A673 (cell line): ENCODE measurements around the gene SEBOX. TPM values are rescaled to one million over a fixed set of nuclear protein-coding genes. Genes with fewer than 3 reads are reported as not detected.

Source experiments
- BruUV-seq: library from RNA; stranded (reverse); fragments of 400-500 nt; replicated peaks from 2 replicates; lab custom pipeline; 2021; lab: Mats Ljungman, UMichigan
- CTCF ChIA-PET: fragments of 300-600 bp; sonication (Branson Sonifier 250); formaldehyde crosslinking; loops from one replicate; lab custom pipeline; 2022; ENCODE audit warnings: antibody characterized with exemption; lab: Charles Lee
- POLR2A ChIA-PET: fragments of 300-600 bp; sonication (Branson Sonifier 250); formaldehyde crosslinking; loops from one replicate; lab custom pipeline; 2022; ENCODE audit warnings: antibody characterized with exemption; ENCODE audit not compliant: low non-redundant PET; lab: Charles Lee
- DNase-seq: peaks from one replicate; pipeline ENCODE4 v3.0.0-alpha.2; 2015; ENCODE audit warnings: low spot score
- H3K27ac ChIP-seq: fragments of 200-600 bp; sonication (generic); 2 replicates; pipeline ENCODE4 v1.5.1; 2016; ENCODE audit warnings: mixed run types, low read depth, mild to moderate bottlenecking, mixed read lengths, antibody characterized with exemption, low read length; ENCODE audit not compliant: poor library complexity, severe bottlenecking
- H3K27me3 ChIP-seq: fragments of 200-600 bp; sonication (generic); replicated peaks from 2 replicates; pipeline ENCODE4 v1.6.1; 2017; ENCODE audit warnings: mixed run types, low read depth, mild to moderate bottlenecking, mixed read lengths, antibody characterized with exemption, low read length; ENCODE audit not compliant: insufficient read depth, poor library complexity
- H3K36me3 ChIP-seq: fragments of 200-600 bp; sonication (generic); 2 replicates; pipeline ENCODE4 v1.6.1; 2016; ENCODE audit warnings: mixed run types, mild to moderate bottlenecking, mixed read lengths, antibody characterized with exemption, low read length; ENCODE audit not compliant: insufficient read depth, poor library complexity, severe bottlenecking
- H3K4me1 ChIP-seq: fragments of 200-600 bp; sonication (generic); 2 replicates; pipeline ENCODE4 v1.6.1; 2017; ENCODE audit warnings: mixed run types, mild to moderate bottlenecking, mixed read lengths, antibody characterized with exemption, low read length; ENCODE audit not compliant: insufficient read depth, poor library complexity, severe bottlenecking
- H3K4me3 ChIP-seq: fragments of 200-600 bp; sonication (generic); 2 replicates; pipeline ENCODE4 v1.5.1; 2016; ENCODE audit warnings: low read depth, mixed run types, mild to moderate bottlenecking, mixed read lengths, low read length; ENCODE audit not compliant: poor library complexity, severe bottlenecking
- H3K9me3 ChIP-seq: fragments of 200-600 bp; sonication (generic); 2 replicates; pipeline ENCODE4 v1.6.1; 2016; ENCODE audit warnings: mixed run types, low read depth, mild to moderate bottlenecking, mixed read lengths, antibody characterized with exemption, low read length; ENCODE audit not compliant: poor library complexity, severe bottlenecking
- EZH2 ChIP-seq: fragments of 200-600 bp; sonication (generic); IDR thresholded peaks from 2 replicates; pipeline ENCODE4 v1.6.1; 2017; ENCODE audit warnings: borderline replicate concordance, low read depth, mild to moderate bottlenecking, mixed read lengths, antibody characterized with exemption, low read length; ENCODE audit not compliant: poor library complexity, severe bottlenecking
- intact Hi-C: fragments of 100-400 bp; cut with micrococcal nuclease; formaldehyde crosslinking; loops from one replicate; pipeline ENCODE4 v1.10.0; 2022; ENCODE audit not compliant: unreplicated experiment
- total RNA-seq: library from RNA; stranded (reverse); gene quantifications from 2 replicates; pipeline ENCODE4 v1.2.3, GENCODE V29; 2021
- TF ChIP-seq, protein P1 (sequence below): fragments of 300-800, 200-600 bp; sonication (generic); conservative IDR thresholded peaks from 2 replicates; pipeline ENCODE4 v1.5.1; 2017; ENCODE audit warnings: low read depth, mild to moderate bottlenecking, antibody characterized with exemption, low read length, moderate library complexity, mixed read lengths

SEBOX gene
- total RNA-seq, 1 experiment from 2014 or later: not detected

DNA sequence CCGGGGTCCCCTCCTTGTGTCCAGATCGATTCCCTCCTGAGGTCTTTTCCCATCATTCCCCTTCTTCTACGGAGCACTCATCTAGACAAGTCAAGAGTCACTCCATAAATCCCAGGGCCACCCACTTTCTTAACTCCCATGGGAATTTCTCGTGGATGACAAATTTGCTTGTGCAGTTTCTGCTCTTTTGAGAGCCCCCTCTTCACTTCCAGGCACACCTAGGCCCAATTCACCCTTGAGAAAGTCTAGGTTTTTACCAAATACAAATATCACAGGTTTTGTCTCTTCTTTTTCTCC lies 7.2 kb downstream of the SEBOX start:
- no TSS peak for BruUV-seq
- POLR2A ChIA-PET: interaction anchor here (0.6 to 1.3 kb wide), 2 partner anchors 14 to 22 kb away, joined by 3 to 8 read pairs; partner anchors contain the start of genes IFT20, SARM1 and TNFAIP1
- Histone ChIP-seq H3K27me3 (no peaks in the 10 kb centered on the region), H3K4me3 (peak overlapping the region; percentile 84), H3K27ac (peak overlapping the region; percentile 90), H3K36me3 (peaks cover 48% of the 10 kb centered on the region), H3K9me3 (no peaks in the 10 kb centered on the region), H3K4me1 (peaks cover 12% of the 10 kb centered on the region)
- TF ChIP-seq, protein P1, sequence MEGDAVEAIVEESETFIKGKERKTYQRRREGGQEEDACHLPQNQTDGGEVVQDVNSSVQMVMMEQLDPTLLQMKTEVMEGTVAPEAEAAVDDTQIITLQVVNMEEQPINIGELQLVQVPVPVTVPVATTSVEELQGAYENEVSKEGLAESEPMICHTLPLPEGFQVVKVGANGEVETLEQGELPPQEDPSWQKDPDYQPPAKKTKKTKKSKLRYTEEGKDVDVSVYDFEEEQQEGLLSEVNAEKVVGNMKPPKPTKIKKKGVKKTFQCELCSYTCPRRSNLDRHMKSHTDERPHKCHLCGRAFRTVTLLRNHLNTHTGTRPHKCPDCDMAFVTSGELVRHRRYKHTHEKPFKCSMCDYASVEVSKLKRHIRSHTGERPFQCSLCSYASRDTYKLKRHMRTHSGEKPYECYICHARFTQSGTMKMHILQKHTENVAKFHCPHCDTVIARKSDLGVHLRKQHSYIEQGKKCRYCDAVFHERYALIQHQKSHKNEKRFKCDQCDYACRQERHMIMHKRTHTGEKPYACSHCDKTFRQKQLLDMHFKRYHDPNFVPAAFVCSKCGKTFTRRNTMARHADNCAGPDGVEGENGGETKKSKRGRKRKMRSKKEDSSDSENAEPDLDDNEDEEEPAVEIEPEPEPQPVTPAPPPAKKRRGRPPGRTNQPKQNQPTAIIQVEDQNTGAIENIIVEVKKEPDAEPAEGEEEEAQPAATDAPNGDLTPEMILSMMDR: no peak
- TF ChIP-seq EZH2: no peak
- intact Hi-C loops: no loop called here
- DNase-seq: no peak
- CTCF ChIA-PET: no interaction called here

DNA sequence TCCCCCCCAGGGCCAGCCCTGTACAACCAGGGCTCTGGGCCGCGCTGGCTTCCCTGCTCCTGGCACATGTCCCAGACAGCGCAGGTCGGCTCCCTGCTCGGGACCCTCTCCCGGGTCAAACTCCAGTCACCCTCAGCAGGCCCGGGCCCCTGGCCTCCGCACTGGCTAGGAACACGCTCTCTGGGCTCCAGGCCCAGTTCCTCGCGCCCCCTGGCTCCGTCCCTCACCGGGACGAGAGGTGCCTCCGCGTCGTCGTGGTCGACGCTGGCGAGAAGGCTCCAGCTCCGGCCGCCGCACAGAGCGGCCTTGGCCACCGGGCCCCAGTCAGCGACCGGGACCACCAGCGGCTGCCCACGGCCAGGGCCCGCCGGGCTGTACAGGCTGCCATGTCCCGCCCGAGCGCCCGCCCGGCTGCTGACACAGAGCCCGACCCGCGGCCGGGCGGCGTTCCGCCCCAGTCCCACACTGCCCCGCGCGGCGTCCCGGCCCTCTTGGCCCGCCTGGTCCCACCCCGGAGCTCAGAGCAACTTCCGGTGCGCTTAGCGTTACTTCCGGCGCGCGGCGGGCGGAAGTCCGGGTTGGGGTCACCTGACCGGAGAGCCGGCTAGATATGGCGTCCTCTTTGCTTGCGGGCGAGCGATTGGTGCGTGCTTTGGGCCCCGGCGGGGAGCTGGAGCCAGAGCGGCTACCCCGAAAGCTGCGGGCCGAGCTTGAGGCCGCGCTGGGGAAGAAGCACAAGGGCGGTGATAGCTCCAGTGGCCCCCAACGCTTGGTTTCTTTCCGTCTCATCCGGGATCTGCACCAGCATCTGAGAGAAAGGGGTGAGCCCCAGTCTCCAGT lies 7.7 kb downstream of the SEBOX start, which contains the start of gene POLDIP2:
Gene POLDIP2 (minus strand): TSS at position 467 of the 840 bp plus-strand sequence. CDS start 79 bp downstream, at position 388.
- ChIA-PET CTCF (no interaction called here), POLR2A (interaction anchor here (0.6 to 1.3 kb wide), 2 partner anchors 15 to 22 kb away, joined by 3 to 8 read pairs; partner anchors contain the start of genes IFT20, SARM1 and TNFAIP1)
- BruUV-seq: no TSS peak
- peak within 1 kb of the TSS; percentile 84 for H3K4me3 ChIP-seq
- no peaks in the 10 kb centered on the region for H3K27me3 ChIP-seq
- peaks cover 51% of the 10 kb centered on the region for H3K36me3 ChIP-seq
- DNase-seq: peak; percentile 97
- no peak for TF ChIP-seq EZH2
- TF ChIP-seq, protein P1: no peak
- H3K4me1 ChIP-seq: peaks cover 12% of the 10 kb centered on the region
- intact Hi-C loops: no loop called here
- no peaks in the 10 kb centered on the region for H3K9me3 ChIP-seq
- H3K27ac ChIP-seq: peak within 1 kb of the TSS; percentile 90

DNA sequence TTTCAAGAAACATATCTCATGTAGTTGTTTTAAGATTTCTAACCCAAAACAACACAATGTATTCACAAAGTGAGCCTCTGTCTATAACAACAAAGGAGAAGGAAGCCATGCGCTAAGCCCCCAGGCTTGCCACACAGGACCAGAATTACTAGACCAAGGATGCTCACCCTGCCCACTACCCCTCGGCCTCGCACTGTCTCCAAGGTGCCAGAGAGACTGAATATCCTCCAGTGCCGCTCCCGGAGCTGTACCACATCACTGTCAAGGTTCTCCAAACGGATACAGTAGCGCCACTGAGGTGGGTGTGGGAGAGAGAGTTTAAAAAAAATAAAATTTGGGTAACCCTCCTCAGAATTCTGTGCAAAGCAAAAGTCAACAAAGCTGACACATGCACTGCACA lies 14.7 kb downstream of the SEBOX start:
- Histone ChIP-seq H3K4me3 (no peak overlapping the region), H3K4me1 (no peaks in the 10 kb centered on the region), H3K27me3 (no peaks in the 10 kb centered on the region), H3K27ac (no peak overlapping the region), H3K36me3 (peaks cover 86% of the 10 kb centered on the region), H3K9me3 (no peaks in the 10 kb centered on the region)
- DNase-seq: no peak
- no peak for TF ChIP-seq EZH2
- TF ChIP-seq, protein P1: no peak
- BruUV-seq: no TSS peak
- ChIA-PET CTCF (no interaction called here), POLR2A (no interaction called here)
- intact Hi-C loops: no loop called here
